Esophagus muscularis mucosa (tissue), 4 donors: ENCODE measurements around the gene TMEM235.

Experiments used
- CTCF ChIP-seq, 3 experiments: fragments of 200-600 bp in 2 of 3; fragments of 450-650 bp in 1 of 3; sonication (generic) in 2 of 3; IDR thresholded peaks; one replicate each; pipeline ENCODE4 v1.5.1; 2017 to 2019; ENCODE audit warnings: antibody characterized with exemption in 3 of 3, mild to moderate bottlenecking in 2 of 3, moderate library complexity in 1 of 3
- EP300 ChIP-seq: sonication (generic); formaldehyde crosslinking; IDR thresholded peaks from one replicate; pipeline ENCODE4 v1.6.1; 2017; ENCODE audit warnings: antibody characterized with exemption
- POLR2AphosphoS5 ChIP-seq, 2 donors: sonication (generic); formaldehyde crosslinking; IDR thresholded peaks; one replicate each; pipeline ENCODE4 v1.6.1; 2017; ENCODE audit warnings: antibody characterized with exemption in 2 of 2

- TF ChIP-seq CTCF (IDR thresholded peaks at IDR 0.05) (no peak), EP300 (no peak), POLR2AphosphoS5 (IDR thresholded peaks at IDR 0.05) (no peak)
These were observed 48.0 kb downstream of the TMEM235 start for GRCh38 chr17:78279360-78279990.
